UCSD-AML1 (cell line): ENCODE data around the gene BBC3.
"Not testable (repeated sequence)": the region's sequence is repeated elsewhere in the genome, so short reads cannot be mapped to it uniquely, and the experiment has no call there.

Experiments used
- DNase-seq: peaks from one replicate; lab custom pipeline; 2025; ENCODE audit not compliant: unreplicated experiment; lab: John Stamatoyannopoulos, UW

BBC3 gene

GRCh38 chr19:47258434-47258833 is 27.4 kb upstream of the BBC3 start:
- no peak for DNase-seq

- DNase-seq = no peak
Observed at GRCh38 chr19:47257411-47258169, 26.6 kb upstream of the BBC3 start.

- peak; percentile 100 for DNase-seq
Observed at GRCh38 chr19:47256693-47257410, 25.9 kb upstream of the BBC3 start.

GRCh38 chr19:47255879-47256692 is 25.1 kb upstream of the BBC3 start, which contains the start of gene CCDC9:
CCDC9 (plus strand) TSS chr19:47256525; CDS start chr19:47258401, 1,876 bp downstream.
- peak; percentile 99 for DNase-seq

GRCh38 chr19:47253970-47254369 is 23.0 kb upstream of the BBC3 start:
- DNase-seq = no peak

- no peak for DNase-seq
Observed at GRCh38 chr19:47253467-47253881, 22.5 kb upstream of the BBC3 start.

GRCh38 chr19:47253016-47253415 is 22.0 kb upstream of the BBC3 start:
- not testable (repeated sequence) for DNase-seq

- DNase-seq = peak; percentile 85
Observed at GRCh38 chr19:47247308-47247990, 16.4 kb upstream of the BBC3 start.

GRCh38 chr19:47243776-47244547 is 13.0 kb upstream of the BBC3 start:
- peak; percentile 99 for DNase-seq

- DNase-seq = no peak
Observed at GRCh38 chr19:47243364-47243775, 12.4 kb upstream of the BBC3 start.

GRCh38 chr19:47241919-47242577 is 11.0 kb upstream of the BBC3 start:
- no peak for DNase-seq

- DNase-seq = peak; percentile 78
Observed at GRCh38 chr19:47240996-47241918, 10.3 kb upstream of the BBC3 start.

- DNase-seq = no peak
Observed at GRCh38 chr19:47240556-47240955, 9.6 kb upstream of the BBC3 start.

GRCh38 chr19:47239610-47240296 is 8.8 kb upstream of the BBC3 start:
- no peak for DNase-seq

- no peak for DNase-seq
Observed at GRCh38 chr19:47239152-47239551, 8.2 kb upstream of the BBC3 start.

GRCh38 chr19:47236072-47236675 is 5.2 kb upstream of the BBC3 start:
- no peak for DNase-seq

- DNase-seq = peak; percentile 53
Observed at GRCh38 chr19:47232422-47233211, 1.6 kb upstream of the BBC3 start.
